ENCODE measurements around the gene CYP51A1. TPM values are rescaled to one million over a fixed set of nuclear protein-coding genes. Genes with fewer than 3 reads are reported as not detected.

The CYP51A1 gene
- total RNA-seq, 1 experiment from 2014 or later: 80.0 TPM

DNA sequence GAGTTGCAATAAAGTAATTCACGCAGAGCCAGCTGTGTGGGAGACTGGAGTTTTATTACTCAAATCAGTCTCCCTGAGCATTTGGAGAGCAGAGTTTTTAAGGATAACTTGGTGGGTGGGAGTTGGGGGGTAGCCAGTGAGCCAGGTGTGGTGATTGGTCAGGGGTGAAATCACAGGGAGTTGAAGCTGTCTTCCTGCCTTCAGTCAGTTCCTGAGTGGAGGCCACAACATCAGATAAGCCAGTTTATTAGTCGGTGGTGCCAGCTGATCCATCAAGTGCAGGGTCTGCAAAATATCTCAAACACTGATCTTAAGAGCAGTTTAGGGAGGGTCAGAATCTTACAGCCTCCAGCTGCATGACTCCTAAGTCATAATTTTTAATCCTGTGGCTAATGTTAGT, 3.3 kb upstream of the CYP51A1 start:
- Histone ChIP-seq H2BK20ac (ENCODE audit: low read depth, low read length, poor library complexity, severe bottlenecking) (no peak overlapping the region), H3K23me2 (ENCODE audit: insufficient read length, low read depth, low read length, poor library complexity, severe bottlenecking) (no peaks in the 10 kb centered on the region), H3K27me3 (ENCODE audit: insufficient read depth, low read length) (no peaks in the 10 kb centered on the region), H3K27ac (ENCODE audit: insufficient read length, low read depth, low read length) (no peak overlapping the region), H3K23ac (ENCODE audit: insufficient read length, low read depth, low read length) (no peak overlapping the region), H3K4me1 (ENCODE audit: insufficient read depth, low read length) (no peaks in the 10 kb centered on the region; the same call in 1 of the 2 replicates), H2AFZ (ENCODE audit: low read length) (no peak overlapping the region), H3K14ac (ENCODE audit: insufficient read depth, low read length) (no peak overlapping the region), H3K79me2 (ENCODE audit: insufficient read depth, low read length) (peaks cover 11% of the 10 kb centered on the region; the same call in 1 of the 2 replicates), H3K9ac (ENCODE audit: extremely low read depth, insufficient read length, low read length) (no peak overlapping the region), H4K5ac (ENCODE audit: insufficient read length, low read depth, low read length) (no peak overlapping the region), H4K20me1 (ENCODE audit: control insufficient read depth, insufficient read depth, insufficient read length) (no peaks in the 10 kb centered on the region), H3K4me2 (ENCODE audit: insufficient read depth, insufficient read length, low read length) (no peak overlapping the region), H3K56ac (ENCODE audit: insufficient read length, low read depth, low read length) (no peak overlapping the region), H3T11ph (ENCODE audit: low read length) (no peak overlapping the region), H4K8ac (replicated peaks; ENCODE audit: insufficient read length, low read depth, low read length) (no peak overlapping the region), H3K79me1 (ENCODE audit: insufficient read depth, low read depth, low read length, poor library complexity, severe bottlenecking) (no peaks in the 10 kb centered on the region), H3K18ac (ENCODE audit: insufficient read length, low read depth, low read length) (no peak overlapping the region), H2BK120ac (ENCODE audit: low read depth, low read length, poor library complexity, severe bottlenecking) (no peak overlapping the region), H2BK12ac (ENCODE audit: insufficient read length, low read depth, low read length) (no peak overlapping the region), H3K9me3 (ENCODE audit: control insufficient read depth, low read depth, low read length) (no peaks in the 10 kb centered on the region), H4K91ac (ENCODE audit: insufficient read length, low read depth, low read length) (no peak overlapping the region), H2BK5ac (ENCODE audit: insufficient read length, low read length) (no peak overlapping the region), H2BK15ac (ENCODE audit: low read depth, low read length) (no peak overlapping the region), H2AK5ac (ENCODE audit: insufficient read length, low read length) (no peak overlapping the region), H3K4ac (ENCODE audit: low read depth, low read length) (no peak overlapping the region)
- no CpG with 5 or more reads among the region's 2 CpGs for WGBS (ENCODE audit: extremely low coverage, insufficient read length, low lambda C conversion rate)
- Mint-ChIP-seq H3K9me3 (peaks cover 11 to 15% of the 10 kb centered on the region in 2 experiments; a peak in 2 of 5 replicates), H3K4me1 (peaks cover 11 to 19% of the 10 kb centered on the region in 2 experiments), H3K4me3 (no peak overlapping the region), H3K36me3 (ENCODE audit: insufficient read depth in 1 of 3, low read depth in 3 of 3) (peaks cover 0 to 4% (median 3%) of the 10 kb centered on the region in 3 experiments; a peak in 3 of 7 replicates), H3K27me3 (ENCODE audit: low read depth) (peaks cover 2% of the 10 kb centered on the region; the same call in 1 of the 2 replicates), H3K27ac (peak overlapping the region in 1 of 3 experiments; percentile 51; a peak in 1 of 7 replicates)
- DNase-seq: no peak
- TF ChIP-seq, protein P1, sequence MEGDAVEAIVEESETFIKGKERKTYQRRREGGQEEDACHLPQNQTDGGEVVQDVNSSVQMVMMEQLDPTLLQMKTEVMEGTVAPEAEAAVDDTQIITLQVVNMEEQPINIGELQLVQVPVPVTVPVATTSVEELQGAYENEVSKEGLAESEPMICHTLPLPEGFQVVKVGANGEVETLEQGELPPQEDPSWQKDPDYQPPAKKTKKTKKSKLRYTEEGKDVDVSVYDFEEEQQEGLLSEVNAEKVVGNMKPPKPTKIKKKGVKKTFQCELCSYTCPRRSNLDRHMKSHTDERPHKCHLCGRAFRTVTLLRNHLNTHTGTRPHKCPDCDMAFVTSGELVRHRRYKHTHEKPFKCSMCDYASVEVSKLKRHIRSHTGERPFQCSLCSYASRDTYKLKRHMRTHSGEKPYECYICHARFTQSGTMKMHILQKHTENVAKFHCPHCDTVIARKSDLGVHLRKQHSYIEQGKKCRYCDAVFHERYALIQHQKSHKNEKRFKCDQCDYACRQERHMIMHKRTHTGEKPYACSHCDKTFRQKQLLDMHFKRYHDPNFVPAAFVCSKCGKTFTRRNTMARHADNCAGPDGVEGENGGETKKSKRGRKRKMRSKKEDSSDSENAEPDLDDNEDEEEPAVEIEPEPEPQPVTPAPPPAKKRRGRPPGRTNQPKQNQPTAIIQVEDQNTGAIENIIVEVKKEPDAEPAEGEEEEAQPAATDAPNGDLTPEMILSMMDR (conservative IDR thresholded peaks at IDR 0.05): no peak

Measured in H9 (cell line).